ENCODE results near the gene C1QA. TPM values are rescaled to one million over a fixed set of nuclear protein-coding genes. Genes with fewer than 3 reads are reported as not detected.
A peak's percentile ranks its signal among the peaks of the same experiment; 100 is the strongest.

C1QA gene
- total and polyA plus RNA-seq, 2 of the 4 experiments (the other 2 are of a cell fraction) = not detected

GRCh38 chr1:22662986-22663408, 26.6 kb downstream of the C1QA start:
- dilution Hi-C loops (cut with HindIII; ENCODE audit: low sequenced_read_pairs, unreplicated experiment) = no loop called here
- no peak overlapping the region for H2BK15ac ChIP-seq (ENCODE audit: low read depth, low read length)
- H3K56ac ChIP-seq (ENCODE audit: extremely low read depth, insufficient read depth, low read length) = no peak overlapping the region
- H3K18ac ChIP-seq (ENCODE audit: low read depth, low read length) = no peak overlapping the region
- ChIA-PET POLR2A (ENCODE audit: unreplicated experiment) (no interaction called here), CTCF (no interaction called here)
- 55% methylated on average over 7 of the region's 8 CpGs; no CpG with 5 or more reads in 1 of the 2 experiments for WGBS, 2 experiments (ENCODE audit: extremely low coverage in 2 of 2, insufficient read length in 1 of 2)
- H3K79me1 ChIP-seq (ENCODE audit: low read depth in 1 of 2, low read length in 2 of 2) = no peaks in the 10 kb centered on the region
- no peak overlapping the region for H4K91ac ChIP-seq (ENCODE audit: insufficient read depth, low read depth, low read length)
- TF ChIP-seq MXI1 (IDR thresholded peaks at IDR 0.05; ENCODE audit: borderline replicate concordance, low read depth, low read length) (no peak), ELK1 (IDR thresholded peaks at IDR 0.05; ENCODE audit: borderline replicate concordance, low read depth, low read length) (no peak), POLR2A (IDR thresholded peaks at IDR 0.05; ENCODE audit: low read depth, low read length) (no peak), MAFK (IDR thresholded peaks at IDR 0.05; ENCODE audit: low read depth, low read length) (no peak), CHD1 (IDR thresholded peaks at IDR 0.05; ENCODE audit: low read depth, low read length) (no peak), SMC3 (IDR thresholded peaks at IDR 0.05; ENCODE audit: low read depth, low read length) (no peak), CEBPB (IDR thresholded peaks at IDR 0.05; ENCODE audit: low read depth, low read length) (no peak)
- peak overlapping the region; percentile 42 for H2AK9ac ChIP-seq (replicated peaks; ENCODE audit: low read depth, low read length, poor library complexity)
- no TSS peak for BruUV-seq (replicated peaks)
- H2AK5ac ChIP-seq (ENCODE audit: low read depth, low read length) = no peak overlapping the region
- H2BK120ac ChIP-seq (ENCODE audit: low read depth, low read length) = no peak overlapping the region
- H3K14ac ChIP-seq (replicated peaks; ENCODE audit: low read depth, low read length) = no peak overlapping the region
- H3K27me3 ChIP-seq (ENCODE audit: control insufficient read depth, insufficient read depth, low read length) = peaks cover 75% of the 10 kb centered on the region
- H3K36me3 ChIP-seq (ENCODE audit: control insufficient read depth, insufficient read depth, low read length) = no peaks in the 10 kb centered on the region
- no peak overlapping the region for H3K9ac ChIP-seq (ENCODE audit: low read depth, low read length)
- no peaks in the 10 kb centered on the region for H3K4me1 ChIP-seq (ENCODE audit: control insufficient read depth, insufficient read depth, low read length)
- intact Hi-C loops (cut with micrococcal nuclease) = loop anchor here (10.0 kb wide), 1 partner anchor 302 kb away; no protein-coding TSS in a partner anchor
- H4K8ac ChIP-seq (ENCODE audit: low read depth in 2 of 2, low read length in 2 of 2) = no peak overlapping the region
- peak overlapping the region; percentile 51 for H2AFZ ChIP-seq (replicated peaks; ENCODE audit: low read length, poor library complexity)
- ATAC-seq (ENCODE audit: low read depth) (no peak; the same call in 1 of the 2 replicates), DNase-seq (no peak)
- no peaks in the 10 kb centered on the region for H3K9me3 ChIP-seq (ENCODE audit: control insufficient read depth, insufficient read depth, low read length)
- no peaks in the 10 kb centered on the region for H4K20me1 ChIP-seq (ENCODE audit: insufficient read depth, low read length)
- H4K5ac ChIP-seq (ENCODE audit: low read depth, low read length) = no peak overlapping the region
- H3K27ac ChIP-seq (ENCODE audit: insufficient read depth, low read length) = no peak overlapping the region
- H2BK5ac ChIP-seq (ENCODE audit: low read depth, low read length, poor library complexity, severe bottlenecking) = no peak overlapping the region
- H3K4me2 ChIP-seq (ENCODE audit: low read depth, low read length) = no peak overlapping the region
- no peak overlapping the region for H3K4ac ChIP-seq (ENCODE audit: low read depth, low read length)
- no peaks in the 10 kb centered on the region for H3K9me1 ChIP-seq (ENCODE audit: insufficient read depth, low read length)
- H3K4me3 ChIP-seq (ENCODE audit: insufficient read depth, low read depth, low read length) = no peak overlapping the region
- H3K23ac ChIP-seq (ENCODE audit: low read depth, low read length) = no peak overlapping the region
- in situ Hi-C loops (cut with MboI; ENCODE audit: low sequenced_read_pairs) = no loop called here
- H2BK20ac ChIP-seq (ENCODE audit: low read depth, low read length) = no peak overlapping the region

Data from IMR-90 (cell line).